K562 (cell line): ENCODE results near the gene TEKT2. TPM values are rescaled to one million over a fixed set of nuclear protein-coding genes. Genes with fewer than 3 reads are reported as not detected.

Experiments
- ATAC-seq: fragments of 200-7000 bp; cut with Tn5 transposase; 3 replicates; pipeline ENCODE4 v1.9.1; 2020; ENCODE audit warnings: moderate library complexity
- BruUV-seq: library from RNA; stranded (reverse); fragments of 400-500 nt; replicated peaks from 2 replicates; lab custom pipeline; 2021; lab: Mats Ljungman, UMichigan
- CTCF ChIA-PET: fragments of 300-600 bp; formaldehyde crosslinking; extraction: SDS; loops from one replicate; lab custom pipeline; 2021; ENCODE audit warnings: low intra/inter-chr PET ratio; lab: Yijun Ruan, JAX
- POLR2A ChIA-PET: fragments of 300-600, 350-650 bp; sonication (Branson Sonifier 250); formaldehyde crosslinking; extraction: SDS; loops from one replicate; lab custom pipeline; 2021; ENCODE audit warnings: antibody characterized with exemption, inconsistent platforms; lab: Yijun Ruan, JAX
- DNase-seq, 4 experiments: peaks; one replicate each; pipeline versions ENCODE4 v3.0.0 to v3.0.0-alpha.2; 2011 to 2018; ENCODE audit warnings: low spot score in 3 of 4, mixed read lengths in 3 of 4; ENCODE audit errors: extremely low read depth in 1 of 4
- FAIRE-seq: peaks from 2 replicates; lab custom pipeline; 2011; peaks lifted over from hg19 to GRCh38; lab: Jason Lieb, UNC
- H2AFZ ChIP-seq: 2 replicates; pipeline ENCODE4 v1.6.0; 2011; ENCODE audit warnings: low read depth, low read length, control low read depth, inconsistent platforms
- H3K27ac ChIP-seq: fragments of 200-600 bp; 3 replicates; pipeline ENCODE4 v1.8.0; 2011; ENCODE audit warnings: low read depth, mild to moderate bottlenecking, control low read depth, inconsistent platforms, low read length, moderate library complexity, mixed read lengths; ENCODE audit errors: extremely low read depth
- H3K27me3 ChIP-seq, 2 experiments: fragments of 300-600 bp in 1 of 2; 2 replicates in 1 of 2; 3 replicates in 1 of 2; pipeline versions ENCODE4 v1.6.0 to v1.8.0; 2011; ENCODE audit warnings: inconsistent platforms in 2 of 2, low read length in 2 of 2, mild to moderate bottlenecking in 1 of 2, mixed read lengths in 1 of 2, moderate library complexity in 1 of 2; ENCODE audit not compliant: control insufficient read depth in 2 of 2, insufficient read depth in 2 of 2
- H3K36me3 ChIP-seq: fragments of 300-600 bp; 3 replicates; pipeline ENCODE4 v1.8.0; 2011; ENCODE audit warnings: mild to moderate bottlenecking, low read length, inconsistent platforms; ENCODE audit not compliant: control insufficient read depth, insufficient read depth
- H3K4me1 ChIP-seq, 2 experiments: fragments of 200-600 bp in 1 of 2; replicated peaks in 1 of 2; 2 replicates in 1 of 2; 3 replicates in 1 of 2; pipeline versions ENCODE4 v1.5.1 to v1.8.0; 2011; ENCODE audit warnings: inconsistent platforms in 2 of 2, low read length in 2 of 2, mild to moderate bottlenecking in 1 of 2, mixed read lengths in 1 of 2, moderate library complexity in 1 of 2; ENCODE audit not compliant: control insufficient read depth in 2 of 2, insufficient read depth in 2 of 2
- H3K4me2 ChIP-seq: 2 replicates; pipeline ENCODE4 v1.6.1; 2011; ENCODE audit warnings: low read length, control low read depth, inconsistent platforms, mixed read lengths; ENCODE audit not compliant: insufficient read depth
- H3K4me3 ChIP-seq: fragments of 200-600 bp; sonication (generic), shearing (Covaris generic); 2 replicates; pipeline ENCODE4 v1.5.1; 2016; ENCODE audit warnings: control low read depth, inconsistent platforms
- H3K79me2 ChIP-seq: fragments of 200-600 bp; 3 replicates; pipeline ENCODE4 v1.8.0; 2011; ENCODE audit warnings: low read length, inconsistent platforms; ENCODE audit not compliant: control insufficient read depth, insufficient read depth
- H3K9ac ChIP-seq, 2 experiments: 2 replicates each; pipeline versions ENCODE4 v1.6.0 to v1.6.1; 2011; ENCODE audit warnings: low read depth in 2 of 2, low read length in 2 of 2, control low read depth in 1 of 2, inconsistent platforms in 1 of 2, mild to moderate bottlenecking in 1 of 2, mixed read lengths in 1 of 2; ENCODE audit not compliant: insufficient read depth in 1 of 2
- H3K9me1 ChIP-seq: one replicate; pipeline ENCODE4 v1.6.0; 2011; ENCODE audit warnings: inconsistent platforms, mild to moderate bottlenecking, low read length, moderate library complexity; ENCODE audit not compliant: control insufficient read depth, insufficient read depth
- H3K9me3 ChIP-seq: replicated peaks from 2 replicates; pipeline ENCODE4 v1.5.1; 2011; ENCODE audit warnings: low read depth, low read length, inconsistent platforms; ENCODE audit not compliant: control insufficient read depth, insufficient read depth
- H4K20me1 ChIP-seq: replicated peaks from 2 replicates; pipeline ENCODE4 v1.6.1; 2011; ENCODE audit warnings: low read length, inconsistent platforms, mixed read lengths; ENCODE audit not compliant: control insufficient read depth, insufficient read depth
- BCOR ChIP-seq: fragments of 450-650 bp; IDR thresholded peaks from 2 replicates; pipeline ENCODE4 v1.6.1; 2016
- CBFA2T3 ChIP-seq: fragments of 450-650 bp; IDR thresholded peaks from 2 replicates; pipeline ENCODE4 v1.6.1; 2017
- DACH1 ChIP-seq: fragments of 450-650 bp; IDR thresholded peaks from 2 replicates; pipeline ENCODE4 v1.6.1; 2018; ENCODE audit not compliant: partially characterized antibody
- HDAC2 ChIP-seq: fragments of 450-650 bp; IDR thresholded peaks from 2 replicates; pipeline ENCODE4 v1.6.1; 2016; ENCODE audit warnings: mild to moderate bottlenecking
- MEIS2 ChIP-seq: fragments of 450-650 bp; IDR thresholded peaks from 2 replicates; pipeline ENCODE4 v1.6.1; 2014; ENCODE audit warnings: mild to moderate bottlenecking; ENCODE audit not compliant: partially characterized antibody
- NR2C2 ChIP-seq, 2 experiments: fragments of 200-800 bp in 1 of 2; sonication (Bioruptor generic) in 1 of 2; sonication (generic) in 1 of 2; formaldehyde crosslinking in 1 of 2; IDR thresholded peaks; 2 replicates each; pipeline versions ENCODE4 v1.6.1 to v1.8.0; 2016 to 2022; ENCODE audit warnings: mild to moderate bottlenecking in 1 of 2, missing compliant biosample characterization in 1 of 2, missing genetic modification characterization in 1 of 2, missing genetic modification reagents in 1 of 2
- RBM25 ChIP-seq: fragments of 200-400 bp; formaldehyde crosslinking; IDR thresholded peaks from 2 replicates; pipeline ENCODE4 v1.6.1; 2018; ENCODE audit warnings: low read length, low read depth, moderate library complexity; ENCODE audit not compliant: severe bottlenecking
- RCOR1 ChIP-seq, 2 experiments: IDR thresholded peaks; 2 replicates each; pipeline ENCODE4 v1.6.1; 2012; ENCODE audit warnings: low read depth in 2 of 2, low read length in 2 of 2, borderline replicate concordance in 1 of 2, improper control_type of control experiment in 1 of 2
- SIX5 ChIP-seq, 2 experiments: IDR thresholded peaks; 2 replicates each; pipeline ENCODE4 v1.6.1; 2011; ENCODE audit warnings: low read length in 2 of 2, borderline replicate concordance in 1 of 2, low read depth in 1 of 2, mild to moderate bottlenecking in 1 of 2, moderate library complexity in 1 of 2; ENCODE audit not compliant: insufficient read depth in 1 of 2
- WGBS: fragments of 100-300 bp; shearing (Covaris generic); methylation state at CpG from one replicate; pipeline ENCODE4 v1.1.6; 2016; ENCODE audit warnings: low coverage, mixed read lengths; ENCODE audit not compliant: insufficient coverage; ENCODE audit errors: missing lambda C conversion rate; 5-methylcytosine and 5-hydroxymethylcytosine counted together
- in situ Hi-C: fragments of 300-500 bp; cut with MboI; formaldehyde crosslinking; loops from 4 replicates; pipeline ENCODE4 v1.15.0; 2018; ENCODE audit warnings: inconsistent platforms, mixed read lengths
- intact Hi-C: fragments of 100-400 bp; cut with micrococcal nuclease; formaldehyde crosslinking; loops from 2 replicates; pipeline ENCODE4 v1.14.2; 2022
- polyA plus RNA-seq, 8 experiments: library from polyadenylated mRNA; depleted of rRNA in 4 of 8; stranded (reverse) in 5 of 8; unstranded in 3 of 8; fragments of >200 nt; fragmentation: Nextera tagmentation in 2 of 8; fragmentation: Illumina TruSeq in 1 of 8; extraction: Ambion mirVana in 2 of 8; extraction: Trizol in 1 of 8; gene quantifications; 2 replicates each; pipeline versions ENCODE4 v1.2.1 to v1.2.3, GENCODE V29; 2011 to 2014; ENCODE audit warnings: inconsistent platforms in 1 of 8, missing spikeins in 1 of 8
- total RNA-seq, 7 experiments: library from RNA; depleted of rRNA in 6 of 7; stranded (reverse); fragments of >200 nt in 6 of 7; fragmentation: Illumina TruSeq in 2 of 7; extraction: Trizol in 2 of 7; gene quantifications; 2 replicates each; pipeline versions ENCODE4 v1.2.1 to v1.2.3, GENCODE V29; 2011 to 2021; ENCODE audit warnings: low replicate concordance in 1 of 7

TEKT2 gene
- total and polyA plus RNA-seq, 9 of the 15 experiments (the other 6 are each of a cell fraction or from before 2014, with no cell fraction given) = 0.06 to 0.94 (median 0.30) TPM; not detected in 1

GRCh38 chr1:36118447-36119204, 34.7 kb downstream of the TEKT2 start:
- Histone ChIP-seq H3K36me3 (no peaks in the 10 kb centered on the region), H3K9ac (peak overlapping the region in 1 of 2 experiments; percentile 75; a peak in 1 of 4 replicates), H3K79me2 (no peaks in the 10 kb centered on the region), H3K4me2 (no peak overlapping the region), H2AFZ (no peak overlapping the region), H3K9me1 (no peaks in the 10 kb centered on the region), H3K27me3 (peaks cover 0 to 9% of the 10 kb centered on the region in 2 experiments; a peak in 1 of 5 replicates), H3K4me1 (peaks cover 0 to 21% of the 10 kb centered on the region in 2 experiments; a peak in 3 of 5 replicates), H3K9me3 (no peaks in the 10 kb centered on the region), H3K4me3 (no peak overlapping the region), H3K27ac (no peak overlapping the region), H4K20me1 (no peaks in the 10 kb centered on the region; the same call in none of the 2 replicates)
- TF ChIP-seq NR2C2 (CRISPR knock-in tag; IDR thresholded peaks at IDR 0.05) (no peak), NR2C2 (tag; IDR thresholded peaks at IDR 0.05) (no peak), BCOR (0 out of 2 replicates have a peak, but pooled peaks have one; percentile 25), DACH1 (no peak), MEIS2 (no peak), SIX5 (IDR thresholded peaks at IDR 0.05; ENCODE audit: borderline replicate concordance in 1 of 2, insufficient read depth in 1 of 2, low read depth in 1 of 2, low read length in 2 of 2) (no peak), HDAC2 (0 out of 2 replicates have a peak, but pooled peaks have one; percentile 17), RBM25 (peak; percentile 75), CBFA2T3 (no peak), RCOR1 (IDR thresholded peaks at IDR 0.05; ENCODE audit: borderline replicate concordance in 1 of 2, low read depth in 2 of 2, low read length in 2 of 2) (0 out of 4 replicates have a peak, but pooled peaks of 1 of the 2 experiments have one; percentile 3)
- 18% methylated on average over 9 of the region's 10 CpGs for whole genome bisulfite sequencing
- ChIA-PET CTCF (no interaction called here), POLR2A (interaction anchor here (0.6 to 3.7 kb wide), 12 partner anchors 8 to 416 kb away, joined by 3 to 19 read pairs (median 4); partner anchors contain the start of gene AGO3)
- in situ Hi-C loops = no loop called here
- ATAC-seq (no peak), DNase-seq (peak in 1 of 4 experiments; percentile 35), FAIRE-seq (no peak)
- BruUV-seq = no TSS peak
- intact Hi-C loops = no loop called here
